Measurements from ENCODE around the gene CCNE1. TPM values are rescaled to one million over a fixed set of nuclear protein-coding genes. Genes with fewer than 3 reads are reported as not detected.

The CCNE1 gene
- total and polyA plus RNA-seq, 10 of the 15 experiments (the other 5 are each of a cell fraction or from before 2014, with no cell fraction given): 6.3 to 44.2 (median 35.8) TPM

- TF ChIP-seq ZNF592 (IDR thresholded peaks at IDR 0.05) (no peak), RFX5 (IDR thresholded peaks at IDR 0.05; ENCODE audit: low read depth, low read length) (no peak), USF1 (IDR thresholded peaks at IDR 0.05; ENCODE audit: borderline replicate concordance, extremely low read length, insufficient read depth, low read depth, low read length) (no peak), TCF12 (IDR thresholded peaks at IDR 0.05; ENCODE audit: low read depth, low read length) (no peak), ELK1 (IDR thresholded peaks at IDR 0.05; ENCODE audit: low read depth, low read length) (0 out of 2 replicates have a peak, but pooled peaks have one; percentile 10), ZBTB40 (IDR thresholded peaks at IDR 0.05; ENCODE audit: borderline replicate concordance) (0 out of 2 replicates have a peak, but pooled peaks have one; percentile 18), NFYB (IDR thresholded peaks at IDR 0.05; ENCODE audit: insufficient read depth, low read depth, low read length) (peak; percentile 26; the same call in 1 of the 2 replicates), SUPT20H (IDR thresholded peaks at IDR 0.05; ENCODE audit: borderline replicate concordance, control insufficient read depth, low read depth, low read length) (no peak), YY1 (IDR thresholded peaks at IDR 0.05; ENCODE audit: low read depth, low read length) (no peak), POLR2AphosphoS5 (IDR thresholded peaks at IDR 0.05; ENCODE audit: low read length) (0 out of 2 replicates have a peak, but pooled peaks have one; percentile 56), PAX8 (IDR thresholded peaks at IDR 0.05) (no peak), BCL3 (IDR thresholded peaks at IDR 0.05; ENCODE audit: borderline replicate concordance, insufficient read depth, low read depth, low read length, poor library complexity, severe bottlenecking) (no peak), SP1 (IDR thresholded peaks at IDR 0.05; ENCODE audit: low read depth, low read length) (peak; percentile 73), ZNF217 (IDR thresholded peaks at IDR 0.05) (no peak), POLR2AphosphoS2 (IDR thresholded peaks at IDR 0.05; ENCODE audit: low read depth, low read length) (no peak), RELA (IDR thresholded peaks at IDR 0.05; ENCODE audit: borderline replicate concordance, partially characterized antibody) (no peak), NBN (IDR thresholded peaks at IDR 0.05) (0 out of 2 replicates have a peak, but pooled peaks have one; percentile 39)
Observed at GRCh38 chr19:29844891-29845573, 33.2 kb downstream of the CCNE1 start (continued).
